Suprapubic skin (tissue), 3 donors: ENCODE results near the gene GADD45A.

Experiments
- CTCF ChIP-seq, 2 donors: fragments of 200-600 bp in 1 of 2; fragments of 450-650 bp in 1 of 2; sonication (generic) in 1 of 2; IDR thresholded peaks; one replicate each; pipeline ENCODE4 v1.5.1; 2016 to 2019; ENCODE audit warnings: antibody characterized with exemption in 2 of 2, mild to moderate bottlenecking in 1 of 2, moderate library complexity in 1 of 2
- POLR2A ChIP-seq, 2 donors: fragments of 450-650 bp; IDR thresholded peaks; one replicate each; pipeline ENCODE4 v1.6.1; 2017; ENCODE audit warnings: antibody characterized with exemption in 2 of 2, mild to moderate bottlenecking in 2 of 2, moderate library complexity in 2 of 2

- TF ChIP-seq CTCF (IDR thresholded peaks at IDR 0.05): no peak
- no peak for TF ChIP-seq POLR2A (IDR thresholded peaks at IDR 0.05)
Measured at GRCh38 chr1:67683766-67684525, 1.1 kb upstream of the GADD45A start.
